ENCODE data around the gene CNGA2.

The CNGA2 gene

GRCh38 chrX:151743651-151744470 lies 9.3 kb downstream of the CNGA2 start:
- no peaks in the 10 kb centered on the region for H3F3A ChIP-seq (ENCODE audit: insufficient read depth)
- H3K36me3 ChIP-seq (ENCODE audit: low read length) = no peaks in the 10 kb centered on the region
- no peaks in the 10 kb centered on the region for H3K79me2 ChIP-seq (ENCODE audit: insufficient read depth, low read length)
- H3K27ac ChIP-seq (ENCODE audit: low read depth, low read length) = no peak overlapping the region
- no peaks in the 10 kb centered on the region for H3K9me3 ChIP-seq (ENCODE audit: insufficient read depth, low read length)
- H3K27me3 ChIP-seq (ENCODE audit: low read length) = no peaks in the 10 kb centered on the region
- H2AFZ ChIP-seq (ENCODE audit: low read depth, low read length, severe bottlenecking) = no peak overlapping the region
- no peaks in the 10 kb centered on the region for H3K9me2 ChIP-seq (replicated peaks; ENCODE audit: insufficient read depth, low read length)
- no peak overlapping the region for H3K4me3 ChIP-seq (ENCODE audit: insufficient read depth, low read length, poor library complexity, severe bottlenecking)
- no peaks in the 10 kb centered on the region for H4K20me1 ChIP-seq (ENCODE audit: low read depth, low read length)
- TF ChIP-seq EZH2phosphoT487 (conservative IDR thresholded peaks at IDR 0.05; ENCODE audit: low read length) = no peak
- TF ChIP-seq, protein P1, sequence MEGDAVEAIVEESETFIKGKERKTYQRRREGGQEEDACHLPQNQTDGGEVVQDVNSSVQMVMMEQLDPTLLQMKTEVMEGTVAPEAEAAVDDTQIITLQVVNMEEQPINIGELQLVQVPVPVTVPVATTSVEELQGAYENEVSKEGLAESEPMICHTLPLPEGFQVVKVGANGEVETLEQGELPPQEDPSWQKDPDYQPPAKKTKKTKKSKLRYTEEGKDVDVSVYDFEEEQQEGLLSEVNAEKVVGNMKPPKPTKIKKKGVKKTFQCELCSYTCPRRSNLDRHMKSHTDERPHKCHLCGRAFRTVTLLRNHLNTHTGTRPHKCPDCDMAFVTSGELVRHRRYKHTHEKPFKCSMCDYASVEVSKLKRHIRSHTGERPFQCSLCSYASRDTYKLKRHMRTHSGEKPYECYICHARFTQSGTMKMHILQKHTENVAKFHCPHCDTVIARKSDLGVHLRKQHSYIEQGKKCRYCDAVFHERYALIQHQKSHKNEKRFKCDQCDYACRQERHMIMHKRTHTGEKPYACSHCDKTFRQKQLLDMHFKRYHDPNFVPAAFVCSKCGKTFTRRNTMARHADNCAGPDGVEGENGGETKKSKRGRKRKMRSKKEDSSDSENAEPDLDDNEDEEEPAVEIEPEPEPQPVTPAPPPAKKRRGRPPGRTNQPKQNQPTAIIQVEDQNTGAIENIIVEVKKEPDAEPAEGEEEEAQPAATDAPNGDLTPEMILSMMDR (IDR thresholded peaks at IDR 0.05; ENCODE audit: insufficient read depth, low read length, poor library complexity, severe bottlenecking) = no peak
- no peak overlapping the region for H3K4me2 ChIP-seq (ENCODE audit: low read depth, low read length, poor library complexity, severe bottlenecking)
- H3K9ac ChIP-seq (ENCODE audit: low read length) = no peak overlapping the region

GRCh38 chrX:151745651-151746050 lies 11.1 kb downstream of the CNGA2 start:
- Histone ChIP-seq H3K79me2 (ENCODE audit: insufficient read depth, low read length) (no peaks in the 10 kb centered on the region), H3K9me3 (ENCODE audit: insufficient read depth, low read length) (no peaks in the 10 kb centered on the region), H3F3A (ENCODE audit: insufficient read depth) (no peaks in the 10 kb centered on the region), H3K36me3 (ENCODE audit: low read length) (no peaks in the 10 kb centered on the region), H3K4me2 (ENCODE audit: low read depth, low read length, poor library complexity, severe bottlenecking) (no peak overlapping the region), H4K20me1 (ENCODE audit: low read depth, low read length) (no peaks in the 10 kb centered on the region), H2AFZ (ENCODE audit: low read depth, low read length, severe bottlenecking) (no peak overlapping the region), H3K9me2 (replicated peaks; ENCODE audit: insufficient read depth, low read length) (no peaks in the 10 kb centered on the region), H3K27ac (ENCODE audit: low read depth, low read length) (no peak overlapping the region), H3K9ac (ENCODE audit: low read length) (no peak overlapping the region), H3K27me3 (ENCODE audit: low read length) (no peaks in the 10 kb centered on the region), H3K4me3 (ENCODE audit: insufficient read depth, low read length, poor library complexity, severe bottlenecking) (no peak overlapping the region)
- TF ChIP-seq EZH2phosphoT487 (conservative IDR thresholded peaks at IDR 0.05; ENCODE audit: low read length) = no peak
- TF ChIP-seq, protein P1 (IDR thresholded peaks at IDR 0.05; ENCODE audit: insufficient read depth, low read length, poor library complexity, severe bottlenecking) = no peak

DNA sequence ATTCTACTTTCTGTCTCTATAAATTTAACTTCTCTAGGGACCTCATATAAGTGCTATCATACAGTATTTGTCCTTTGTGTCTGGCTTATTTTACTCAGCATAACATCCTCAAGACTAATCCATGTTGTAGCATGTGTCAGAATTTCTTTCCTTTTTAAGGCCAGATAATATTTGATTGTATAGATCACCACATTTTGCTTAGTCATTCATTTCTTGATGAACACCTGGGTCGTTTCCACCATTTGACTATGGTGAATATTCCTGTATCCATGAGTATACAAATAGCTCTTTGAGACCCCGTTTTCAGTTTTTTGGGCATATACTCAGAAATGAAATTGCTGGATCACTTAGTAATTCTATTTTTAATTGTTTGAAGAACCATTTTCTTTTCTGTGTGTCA lies 12.0 kb downstream of the CNGA2 start:
- no peaks in the 10 kb centered on the region for H3K9me2 ChIP-seq (replicated peaks; ENCODE audit: insufficient read depth, low read length)
- no peak overlapping the region for H2AFZ ChIP-seq (ENCODE audit: low read depth, low read length, severe bottlenecking)
- no peaks in the 10 kb centered on the region for H3K79me2 ChIP-seq (ENCODE audit: insufficient read depth, low read length)
- no peak overlapping the region for H3K4me3 ChIP-seq (ENCODE audit: insufficient read depth, low read length, poor library complexity, severe bottlenecking)
- H4K20me1 ChIP-seq (ENCODE audit: low read depth, low read length) = no peaks in the 10 kb centered on the region
- TF ChIP-seq, protein P1 (IDR thresholded peaks at IDR 0.05; ENCODE audit: insufficient read depth, low read length, poor library complexity, severe bottlenecking) = no peak
- TF ChIP-seq EZH2phosphoT487 (conservative IDR thresholded peaks at IDR 0.05; ENCODE audit: low read length) = no peak
- no peaks in the 10 kb centered on the region for H3K36me3 ChIP-seq (ENCODE audit: low read length)
- H3K27ac ChIP-seq (ENCODE audit: low read depth, low read length) = no peak overlapping the region
- no peak overlapping the region for H3K4me2 ChIP-seq (ENCODE audit: low read depth, low read length, poor library complexity, severe bottlenecking)
- no peaks in the 10 kb centered on the region for H3K27me3 ChIP-seq (ENCODE audit: low read length)
- H3F3A ChIP-seq (ENCODE audit: insufficient read depth) = no peaks in the 10 kb centered on the region
- no peaks in the 10 kb centered on the region for H3K9me3 ChIP-seq (ENCODE audit: insufficient read depth, low read length)
- H3K9ac ChIP-seq (ENCODE audit: low read length) = no peak overlapping the region
